PC-3 (cell line): ENCODE results near the gene ZBTB7C. TPM values are rescaled to one million over a fixed set of nuclear protein-coding genes. Genes with fewer than 3 reads are reported as not detected.

Experiments
- ATAC-seq: fragments of 200-7000 bp; cut with Tn5 transposase; 2 replicates; pipeline ENCODE4 v1.9.1; 2020; ENCODE audit warnings: mild to moderate bottlenecking, moderate library complexity
- BruUV-seq: library from RNA; stranded (reverse); fragments of 400-500 nt; replicated peaks from 2 replicates; lab custom pipeline; 2021; lab: Mats Ljungman, UMichigan
- CTCF ChIA-PET: fragments of 300-600 bp; sonication (Branson Sonifier 250); formaldehyde crosslinking; loops from one replicate; lab custom pipeline; 2022; ENCODE audit warnings: antibody characterized with exemption; lab: Charles Lee
- POLR2A ChIA-PET: fragments of 300-600 bp; sonication (Branson Sonifier 250); formaldehyde crosslinking; loops from one replicate; lab custom pipeline; 2022; ENCODE audit warnings: antibody characterized with exemption; ENCODE audit not compliant: unreplicated experiment; lab: Charles Lee
- DNase-seq: peaks from one replicate; pipeline ENCODE4 v3.0.0-alpha.2; 2015
- H2AFZ ChIP-seq: fragments of 300-600 bp; sonication (generic); 2 replicates; pipeline ENCODE4 v1.6.0; 2016; ENCODE audit warnings: antibody characterized with exemption, low read length
- H3F3A ChIP-seq: fragments of 300-600 bp; sonication (generic); one replicate; pipeline ENCODE4 v1.6.0; 2017; ENCODE audit warnings: antibody characterized with exemption, low read length, control low read depth, mild to moderate bottlenecking; ENCODE audit not compliant: unreplicated experiment
- H3K27ac ChIP-seq: fragments of 300-600 bp; sonication (generic); 2 replicates; pipeline ENCODE4 v1.5.1; 2016; ENCODE audit warnings: mild to moderate bottlenecking, low read length
- H3K27me3 ChIP-seq: fragments of 300-600 bp; sonication (generic); 2 replicates; pipeline ENCODE4 v1.6.1; 2016; ENCODE audit warnings: low read length, mixed read lengths
- H3K36me3 ChIP-seq: fragments of 300-600 bp; sonication (generic); 2 replicates; pipeline ENCODE4 v1.6.1; 2016; ENCODE audit warnings: low read depth, mixed run types, low read length, mixed read lengths
- H3K4me1 ChIP-seq: fragments of 300-600 bp; sonication (generic); 2 replicates; pipeline ENCODE4 v1.5.1; 2016; ENCODE audit warnings: low read length; ENCODE audit not compliant: insufficient read depth
- H3K4me2 ChIP-seq: fragments of 300-600 bp; sonication (generic); 2 replicates; pipeline ENCODE4 v1.6.0; 2016; ENCODE audit warnings: low read length
- H3K4me3 ChIP-seq: fragments of 300-600 bp; sonication (generic); 2 replicates; pipeline ENCODE4 v1.5.1; 2016; ENCODE audit warnings: mild to moderate bottlenecking, low read length, mixed read lengths
- H3K79me2 ChIP-seq: fragments of 300-600 bp; sonication (generic); 2 replicates; pipeline ENCODE4 v1.6.1; 2017; ENCODE audit warnings: low read length, mixed read lengths
- H3K9ac ChIP-seq: fragments of 300-600 bp; sonication (generic); 2 replicates; pipeline ENCODE4 v1.6.0; 2016; ENCODE audit warnings: mild to moderate bottlenecking, low read length
- H3K9me2 ChIP-seq: fragments of 300-600 bp; sonication (generic); replicated peaks from 2 replicates; pipeline ENCODE4 v1.6.1; 2016; ENCODE audit warnings: mixed run types, low read length, mixed read lengths
- H3K9me3 ChIP-seq: fragments of 300-600 bp; sonication (generic); 2 replicates; pipeline ENCODE4 v1.6.1; 2016; ENCODE audit warnings: low read length, mixed read lengths
- H4K20me1 ChIP-seq: fragments of 300-600 bp; sonication (generic); 2 replicates; pipeline ENCODE4 v1.6.1; 2016; ENCODE audit warnings: low read length, mixed read lengths
- CTCF ChIP-seq: fragments of 300-600 bp; sonication (generic); conservative IDR thresholded peaks from 2 replicates; pipeline ENCODE4 v1.5.1; 2017; ENCODE audit warnings: antibody characterized with exemption, low read depth, mild to moderate bottlenecking, low read length
- EZH2 ChIP-seq: fragments of 300-600 bp; sonication (generic); IDR thresholded peaks from one replicate; pipeline ENCODE4 v1.6.1; 2017; ENCODE audit warnings: antibody characterized with exemption, mild to moderate bottlenecking, low read length; ENCODE audit not compliant: unreplicated experiment
- EZH2phosphoT487 ChIP-seq: fragments of 300-600 bp; sonication (generic); IDR thresholded peaks from 2 replicates; pipeline ENCODE4 v1.6.1; 2018; ENCODE audit warnings: mild to moderate bottlenecking, antibody characterized with exemption, low read length, borderline replicate concordance
- intact Hi-C: fragments of 100-400 bp; cut with micrococcal nuclease; formaldehyde crosslinking; loops from 2 replicates; pipeline ENCODE4 v1.9.0; 2023
- total RNA-seq: library from RNA; depleted of rRNA; stranded (reverse); fragments of >200 nt; gene quantifications from 2 replicates; pipeline ENCODE4 v1.2.3, GENCODE V29; 2014

ZBTB7C gene
- total RNA-seq, 1 experiment from 2014 or later = 1.3 TPM

GRCh38 chr18:48300463-48300961, 108.7 kb downstream of the ZBTB7C start:
- no peak overlapping the region for H3K27ac ChIP-seq
- no peaks in the 10 kb centered on the region for H3K36me3 ChIP-seq
- H4K20me1 ChIP-seq = no peaks in the 10 kb centered on the region
- H3K9ac ChIP-seq = no peak overlapping the region
- no peaks in the 10 kb centered on the region for H3F3A ChIP-seq
- H3K4me2 ChIP-seq = no peak overlapping the region
- H3K4me1 ChIP-seq = peaks cover 15% of the 10 kb centered on the region
- no peaks in the 10 kb centered on the region for H3K27me3 ChIP-seq
- DNase-seq = peak; percentile 5
- H3K9me3 ChIP-seq = no peaks in the 10 kb centered on the region
- intact Hi-C loops = no loop called here
- H3K4me3 ChIP-seq = no peak overlapping the region
- POLR2A ChIA-PET = no interaction called here
- TF ChIP-seq EZH2phosphoT487 = no peak
- ATAC-seq = no peak
- H3K9me2 ChIP-seq = no peaks in the 10 kb centered on the region
- CTCF ChIA-PET = no interaction called here
- H2AFZ ChIP-seq = peak overlapping the region; percentile 57; the same call in 1 of the 2 replicates
- no TSS peak for BruUV-seq
- no peaks in the 10 kb centered on the region for H3K79me2 ChIP-seq

- no peaks in the 10 kb centered on the region for H3K9me3 ChIP-seq
- no peaks in the 10 kb centered on the region for H3K79me2 ChIP-seq
- H3K9ac ChIP-seq = peak overlapping the region; percentile 48; the same call in 1 of the 2 replicates
- ATAC-seq (peak; percentile 85), DNase-seq (peak; percentile 64)
- H3K4me2 ChIP-seq = peak overlapping the region; percentile 31; the same call in 1 of the 2 replicates
- peak overlapping the region; percentile 79 for H3K27ac ChIP-seq
- ChIA-PET CTCF (no interaction called here), POLR2A (no interaction called here)
- no peaks in the 10 kb centered on the region for H3K9me2 ChIP-seq
- no peaks in the 10 kb centered on the region for H4K20me1 ChIP-seq
- intact Hi-C loops = no loop called here
- no peaks in the 10 kb centered on the region for H3F3A ChIP-seq
- peaks cover 27% of the 10 kb centered on the region for H3K4me1 ChIP-seq
- H2AFZ ChIP-seq = no peak overlapping the region
- no peaks in the 10 kb centered on the region for H3K36me3 ChIP-seq
- no peak overlapping the region for H3K4me3 ChIP-seq
- BruUV-seq = no TSS peak
- TF ChIP-seq EZH2phosphoT487 (no peak), EZH2 (no peak), CTCF (no peak)
- no peaks in the 10 kb centered on the region for H3K27me3 ChIP-seq
Measured at GRCh38 chr18:48297139-48297538, 112.0 kb downstream of the ZBTB7C start.

DNA sequence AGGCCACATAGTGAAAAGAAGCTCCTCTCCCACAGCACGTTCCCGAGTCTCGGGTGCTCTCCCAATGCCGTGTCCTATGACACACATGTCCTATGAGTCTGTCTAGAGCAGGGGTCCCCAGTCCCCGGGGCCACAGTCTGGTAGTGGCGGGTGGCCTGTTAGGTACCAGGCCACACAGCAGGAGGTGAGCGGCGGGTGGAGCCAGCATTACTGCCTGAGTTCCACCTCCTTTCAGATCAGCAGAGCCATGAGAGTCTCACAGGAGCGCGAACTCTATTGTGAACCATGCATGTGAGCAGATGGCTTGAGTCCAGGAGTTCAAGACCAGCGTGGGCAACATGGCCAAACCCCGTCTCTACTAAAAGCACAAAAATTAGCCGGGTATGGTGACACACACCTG, 112.6 kb downstream of the ZBTB7C start:
- POLR2A ChIA-PET = no interaction called here
- no peaks in the 10 kb centered on the region for H3F3A ChIP-seq
- TF ChIP-seq CTCF = no peak
- TF ChIP-seq EZH2phosphoT487 = no peak
- no peak for TF ChIP-seq EZH2
- ATAC-seq (no peak), DNase-seq (no peak)
- no peaks in the 10 kb centered on the region for H3K9me3 ChIP-seq
- peak overlapping the region; percentile 56 for H3K27ac ChIP-seq
- no peaks in the 10 kb centered on the region for H4K20me1 ChIP-seq
- H3K9ac ChIP-seq = 0 out of 2 replicates have a peak overlapping the region, but pooled peaks have one; percentile 12
- CTCF ChIA-PET = no interaction called here
- intact Hi-C loops = no loop called here
- H3K79me2 ChIP-seq = no peaks in the 10 kb centered on the region
- H3K36me3 ChIP-seq = no peaks in the 10 kb centered on the region
- H3K4me2 ChIP-seq = no peak overlapping the region
- BruUV-seq = no TSS peak
- peaks cover 27% of the 10 kb centered on the region for H3K4me1 ChIP-seq
- H3K9me2 ChIP-seq = no peaks in the 10 kb centered on the region
- no peaks in the 10 kb centered on the region for H3K27me3 ChIP-seq
- no peak overlapping the region for H3K4me3 ChIP-seq
- no peak overlapping the region for H2AFZ ChIP-seq
